Fibroblast of skin of back (primary cell): ENCODE results near the gene REG3A. TPM values are rescaled to one million over a fixed set of nuclear protein-coding genes. Genes with fewer than 3 reads are reported as not detected.

Experiments used
- DNase-seq: peaks from one replicate; pipeline ENCODE4 v3.0.0-alpha.2; 2013
- polyA plus RNA-seq, 2 experiments: library from polyadenylated mRNA; unstranded; fragments of 120-200 nt; gene quantifications; one replicate each; pipeline ENCODE4 v1.2.1, GENCODE V29; 2013; ENCODE audit not compliant: insufficient read length in 2 of 2

Gene REG3A
- polyA plus RNA-seq (2013, experiment 1 of 2; ENCODE audit: insufficient read length) = not detected
- polyA plus RNA-seq (2013, experiment 2 of 2; ENCODE audit: insufficient read length) = not detected

- DNase-seq = no peak
Observed at GRCh38 chr2:79159653-79160052, at the start of gene REG3A. Gene REG3A (minus strand): TSS chr2:79159753. CDS start chr2:79159405, 348 bp downstream.

- DNase-seq = no peak
Observed at GRCh38 chr2:79200762-79201161, 41.2 kb upstream of the REG3A start.

- no peak for DNase-seq
Observed at GRCh38 chr2:79191816-79192215, 32.3 kb upstream of the REG3A start.

- DNase-seq = no peak
Observed at GRCh38 chr2:79191081-79191480, 31.5 kb upstream of the REG3A start.

GRCh38 chr2:79189465-79189864 lies 29.9 kb upstream of the REG3A start:
- DNase-seq = no peak

- no peak for DNase-seq
Observed at GRCh38 chr2:79181617-79182016, 22.1 kb upstream of the REG3A start.

GRCh38 chr2:79180092-79180491 lies 20.5 kb upstream of the REG3A start:
- no peak for DNase-seq

GRCh38 chr2:79179036-79179435 lies 19.5 kb upstream of the REG3A start:
- no peak for DNase-seq

GRCh38 chr2:79178076-79178674 lies 18.6 kb upstream of the REG3A start:
- no peak for DNase-seq

- no peak for DNase-seq
Observed at GRCh38 chr2:79171348-79171958, 11.9 kb upstream of the REG3A start.

GRCh38 chr2:79162801-79163200 lies 3.2 kb upstream of the REG3A start:
- DNase-seq = no peak

GRCh38 chr2:79162132-79162531 lies 2.6 kb upstream of the REG3A start:
- no peak for DNase-seq

GRCh38 chr2:79159030-79159429 lies 523 bp downstream of the REG3A start:
- no peak for DNase-seq

- DNase-seq = no peak
Observed at GRCh38 chr2:79155826-79156476, 3.6 kb downstream of the REG3A start.

GRCh38 chr2:79139423-79139822 lies 20.1 kb downstream of the REG3A start:
- no peak for DNase-seq

GRCh38 chr2:79138385-79138784 lies 21.2 kb downstream of the REG3A start:
- no peak for DNase-seq

- no peak for DNase-seq
Observed at GRCh38 chr2:79131687-79132086, 27.9 kb downstream of the REG3A start.

- no peak for DNase-seq
Observed at GRCh38 chr2:79129804-79130203, 29.7 kb downstream of the REG3A start.

GRCh38 chr2:79129260-79129659 lies 30.3 kb downstream of the REG3A start:
- no peak for DNase-seq

- no peak for DNase-seq
Observed at GRCh38 chr2:79128406-79128805, 31.1 kb downstream of the REG3A start.

- DNase-seq = no peak
Observed at GRCh38 chr2:79125721-79125985, 33.9 kb downstream of the REG3A start.

GRCh38 chr2:79124907-79125720 lies 34.4 kb downstream of the REG3A start:
- DNase-seq = no peak

- no peak for DNase-seq
Observed at GRCh38 chr2:79122676-79123075, 36.9 kb downstream of the REG3A start.
